GM06990 (cell line): ENCODE results near the gene KIF5A.
"Not testable (repeated sequence)": the region's sequence is repeated elsewhere in the genome, so short reads cannot be mapped to it uniquely, and the experiment has no call there.

Source experiments
- DNase-seq: peaks from one replicate; pipeline ENCODE4 v3.0.0-alpha.2; 2011; ENCODE audit not compliant: insufficient read length; ENCODE audit errors: extremely low read depth
- H3K27me3 ChIP-seq: replicated peaks from 2 replicates; pipeline ENCODE4 v1.6.0; 2011; ENCODE audit warnings: low read length; ENCODE audit not compliant: control insufficient read depth, insufficient read depth
- H3K36me3 ChIP-seq: 2 replicates; pipeline ENCODE4 v1.5.1; 2011; ENCODE audit warnings: low read length; ENCODE audit not compliant: control insufficient read depth, insufficient read depth
- H3K4me3 ChIP-seq: replicated peaks from 2 replicates; pipeline ENCODE4 v1.5.1; 2011; ENCODE audit warnings: low read depth, mild to moderate bottlenecking, control low read depth, low read length
- TF ChIP-seq, protein P1 (sequence below): IDR thresholded peaks from 2 replicates; pipeline ENCODE4 v1.5.1; 2011; ENCODE audit warnings: low read length, control low read depth, mild to moderate bottlenecking, inconsistent platforms; ENCODE audit not compliant: insufficient read depth, poor library complexity, severe bottlenecking

KIF5A gene

DNA sequence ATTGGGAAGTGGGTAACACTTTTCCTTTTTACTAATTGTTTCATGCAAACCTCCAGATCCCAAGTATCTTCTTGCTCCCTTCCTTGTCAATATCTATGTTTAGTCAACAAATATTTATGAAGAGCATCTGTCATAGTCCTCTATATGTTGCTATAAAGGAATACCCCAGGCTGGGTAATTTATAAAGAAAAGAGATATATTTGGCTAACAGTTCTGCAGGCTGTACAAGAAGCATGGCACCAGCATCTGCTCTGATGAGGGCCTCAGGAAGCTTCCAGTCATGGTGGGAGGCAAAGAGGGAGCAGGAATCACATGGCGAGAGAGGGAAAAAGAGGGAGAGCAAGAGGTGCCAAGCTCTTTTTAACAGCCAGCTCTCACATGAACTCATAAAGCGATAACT is 4.6 kb downstream of the KIF5A start:
- H3K4me3 ChIP-seq = no peak overlapping the region
- no peak for DNase-seq
- no peaks in the 10 kb centered on the region for H3K36me3 ChIP-seq
- TF ChIP-seq, protein P1, sequence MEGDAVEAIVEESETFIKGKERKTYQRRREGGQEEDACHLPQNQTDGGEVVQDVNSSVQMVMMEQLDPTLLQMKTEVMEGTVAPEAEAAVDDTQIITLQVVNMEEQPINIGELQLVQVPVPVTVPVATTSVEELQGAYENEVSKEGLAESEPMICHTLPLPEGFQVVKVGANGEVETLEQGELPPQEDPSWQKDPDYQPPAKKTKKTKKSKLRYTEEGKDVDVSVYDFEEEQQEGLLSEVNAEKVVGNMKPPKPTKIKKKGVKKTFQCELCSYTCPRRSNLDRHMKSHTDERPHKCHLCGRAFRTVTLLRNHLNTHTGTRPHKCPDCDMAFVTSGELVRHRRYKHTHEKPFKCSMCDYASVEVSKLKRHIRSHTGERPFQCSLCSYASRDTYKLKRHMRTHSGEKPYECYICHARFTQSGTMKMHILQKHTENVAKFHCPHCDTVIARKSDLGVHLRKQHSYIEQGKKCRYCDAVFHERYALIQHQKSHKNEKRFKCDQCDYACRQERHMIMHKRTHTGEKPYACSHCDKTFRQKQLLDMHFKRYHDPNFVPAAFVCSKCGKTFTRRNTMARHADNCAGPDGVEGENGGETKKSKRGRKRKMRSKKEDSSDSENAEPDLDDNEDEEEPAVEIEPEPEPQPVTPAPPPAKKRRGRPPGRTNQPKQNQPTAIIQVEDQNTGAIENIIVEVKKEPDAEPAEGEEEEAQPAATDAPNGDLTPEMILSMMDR = no peak
- H3K27me3 ChIP-seq = no peaks in the 10 kb centered on the region

- TF ChIP-seq, protein P1 = no peak
- no peak for DNase-seq
- H3K4me3 ChIP-seq = no peak overlapping the region
- no peaks in the 10 kb centered on the region for H3K36me3 ChIP-seq
- H3K27me3 ChIP-seq = no peaks in the 10 kb centered on the region
Observed at GRCh38 chr12:57554897-57555296, 5.1 kb downstream of the KIF5A start.

GRCh38 chr12:57558864-57559263 is 9.0 kb downstream of the KIF5A start:
- Histone ChIP-seq H3K27me3 (no peaks in the 10 kb centered on the region; the same call in 1 of the 2 replicates), H3K4me3 (no peak overlapping the region), H3K36me3 (no peaks in the 10 kb centered on the region)
- DNase-seq = no peak
- TF ChIP-seq, protein P1 = no peak

- H3K36me3 ChIP-seq = no peaks in the 10 kb centered on the region
- TF ChIP-seq, protein P1 = no peak
- no peaks in the 10 kb centered on the region; the same call in 1 of the 2 replicates for H3K27me3 ChIP-seq
- DNase-seq = no peak
- H3K4me3 ChIP-seq = no peak overlapping the region
Observed at GRCh38 chr12:57560516-57560915, 10.7 kb downstream of the KIF5A start.

DNA sequence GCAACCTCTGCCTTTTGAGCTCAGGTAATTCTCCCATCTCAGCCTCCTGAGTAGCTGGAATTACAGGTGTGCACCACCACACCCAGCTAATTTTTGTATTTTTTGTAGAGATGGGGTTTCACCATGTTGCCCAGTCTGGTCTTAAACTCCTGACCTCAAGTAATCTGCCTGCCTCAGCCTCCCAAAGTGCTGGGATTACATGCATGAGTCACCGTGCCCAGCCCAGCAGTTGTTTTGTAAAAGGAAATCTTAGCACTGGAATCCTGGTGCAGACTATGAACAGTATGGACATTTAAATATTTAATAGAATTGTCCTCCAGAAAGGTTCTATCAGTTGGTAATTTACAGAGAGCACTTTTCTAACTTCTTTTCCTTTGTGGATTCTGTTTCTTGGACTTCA is 11.3 kb downstream of the KIF5A start:
- H3K4me3 ChIP-seq, H3K27me3 ChIP-seq, DNase-seq, H3K36me3 ChIP-seq: not testable (repeated sequence)

- no peaks in the 10 kb centered on the region for H3K36me3 ChIP-seq
- no peak overlapping the region for H3K4me3 ChIP-seq
- no peaks in the 10 kb centered on the region; the same call in 1 of the 2 replicates for H3K27me3 ChIP-seq
- TF ChIP-seq, protein P1 = no peak
- no peak for DNase-seq
Observed at GRCh38 chr12:57563358-57563757, 13.5 kb downstream of the KIF5A start.
